Mucosa of rectum (tissue), 2 donors: ENCODE measurements around the gene ATP5F1D.

ENCODE experiments used
- H3K27ac ChIP-seq, 2 donors: one replicate each; pipeline ENCODE4 v1.7.0; 2013; ENCODE audit warnings: inconsistent platforms in 2 of 2, low read depth in 2 of 2, low read length in 2 of 2
- H3K27me3 ChIP-seq, 2 donors: one replicate each; pipeline ENCODE4 v1.7.0; 2013; ENCODE audit warnings: low read length in 2 of 2; ENCODE audit not compliant: control insufficient read depth in 2 of 2, insufficient read depth in 2 of 2
- H3K36me3 ChIP-seq, 2 donors: one replicate each; pipeline ENCODE4 v1.7.0; 2013; ENCODE audit warnings: low read length in 2 of 2; ENCODE audit not compliant: control insufficient read depth in 2 of 2, insufficient read depth in 2 of 2
- H3K4me1 ChIP-seq, 2 donors: one replicate each; pipeline ENCODE4 v1.7.0; 2013; ENCODE audit warnings: low read length in 2 of 2, mild to moderate bottlenecking in 1 of 2; ENCODE audit not compliant: control insufficient read depth in 2 of 2, insufficient read depth in 2 of 2
- H3K4me3 ChIP-seq, 2 donors: one replicate each; pipeline ENCODE4 v1.7.0; 2013; ENCODE audit warnings: low read length in 2 of 2
- H3K9ac ChIP-seq, 2 donors: one replicate each; pipeline ENCODE4 v1.7.0; 2013; ENCODE audit warnings: low read length in 2 of 2, low read depth in 1 of 2, mild to moderate bottlenecking in 1 of 2
- H3K9me3 ChIP-seq, 2 donors: one replicate each; pipeline ENCODE4 v1.7.0; 2013; ENCODE audit warnings: low read length in 2 of 2; ENCODE audit not compliant: control insufficient read depth in 2 of 2
- donor health status: healthy.
- donor health status: Normal muscosa, but diverticular disease.

ATP5F1D gene

DNA sequence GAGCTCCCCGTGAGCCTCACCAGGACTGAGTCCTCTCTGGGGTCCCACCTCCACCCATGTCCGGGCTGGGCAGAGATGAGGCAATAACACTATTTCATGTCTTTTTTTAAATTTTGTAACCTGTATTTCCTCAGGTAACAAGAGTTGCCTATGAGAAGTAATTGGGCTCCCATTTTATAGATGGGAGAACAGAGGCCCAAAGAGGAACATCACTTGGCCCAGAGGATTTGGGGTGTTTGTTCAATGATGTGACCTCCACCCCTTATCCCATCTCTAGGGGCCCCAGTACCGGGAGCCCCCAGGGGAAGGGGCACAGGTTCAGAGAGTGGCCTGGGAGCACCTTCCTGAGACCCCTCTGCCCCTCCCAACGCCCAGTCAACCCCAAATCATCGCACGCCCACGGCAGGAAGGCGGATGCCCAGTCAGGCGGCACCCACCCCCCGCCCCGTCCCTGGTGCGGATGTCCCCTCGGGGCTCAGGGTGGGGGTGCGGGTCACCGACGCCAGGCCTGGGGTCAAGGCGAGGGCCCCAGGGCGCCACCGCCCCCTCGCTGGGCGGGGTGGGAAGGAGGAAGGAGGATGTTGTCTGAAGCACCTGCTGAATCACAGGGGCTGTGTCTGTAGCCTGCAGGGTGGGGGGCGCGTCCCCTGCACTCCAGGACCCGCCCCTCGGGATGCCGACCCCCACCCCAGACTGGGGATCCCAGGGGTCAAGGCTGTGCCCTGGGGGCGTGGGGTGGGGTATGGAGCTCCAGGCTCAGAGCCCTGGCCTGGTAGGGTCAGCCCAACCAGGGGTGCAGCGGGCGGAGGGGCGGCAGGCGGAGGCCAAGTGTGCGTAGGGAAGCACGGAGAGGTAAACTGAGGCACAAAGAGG, 18.6 kb downstream of the ATP5F1D start:
- Histone ChIP-seq H3K9ac (peak overlapping the region; percentile 86), H3K4me3 (peak overlapping the region; percentile 57 to 64), H3K4me1 (peaks cover 63 to 73% of the 10 kb centered on the region in 2 donors), H3K27me3 (no peaks in the 10 kb centered on the region), H3K9me3 (no peaks in the 10 kb centered on the region), H3K27ac (peak overlapping the region; percentile 99 to 100), H3K36me3 (peaks cover 20 to 24% of the 10 kb centered on the region in 2 donors)

GRCh38 chr19:1260749-1261537, 19.4 kb downstream of the ATP5F1D start:
- Histone ChIP-seq H3K4me3 (peak overlapping the region; percentile 75 to 81), H3K9ac (peak overlapping the region; percentile 89 to 90), H3K27me3 (no peaks in the 10 kb centered on the region), H3K9me3 (no peaks in the 10 kb centered on the region), H3K27ac (peak overlapping the region; percentile 99 to 100), H3K4me1 (peaks cover 64 to 72% of the 10 kb centered on the region in 2 donors), H3K36me3 (peaks cover 12 to 16% of the 10 kb centered on the region in 2 donors)

GRCh38 chr19:1261538-1261797, 19.9 kb downstream of the ATP5F1D start:
- Histone ChIP-seq H3K36me3 (peaks cover 11 to 12% of the 10 kb centered on the region in 2 donors), H3K9ac (peak overlapping the region; percentile 89 to 90), H3K9me3 (no peaks in the 10 kb centered on the region), H3K27ac (peak overlapping the region; percentile 99 to 100), H3K4me3 (peak overlapping the region; percentile 75 to 81), H3K27me3 (no peaks in the 10 kb centered on the region), H3K4me1 (peaks cover 69 to 74% of the 10 kb centered on the region in 2 donors)

DNA sequence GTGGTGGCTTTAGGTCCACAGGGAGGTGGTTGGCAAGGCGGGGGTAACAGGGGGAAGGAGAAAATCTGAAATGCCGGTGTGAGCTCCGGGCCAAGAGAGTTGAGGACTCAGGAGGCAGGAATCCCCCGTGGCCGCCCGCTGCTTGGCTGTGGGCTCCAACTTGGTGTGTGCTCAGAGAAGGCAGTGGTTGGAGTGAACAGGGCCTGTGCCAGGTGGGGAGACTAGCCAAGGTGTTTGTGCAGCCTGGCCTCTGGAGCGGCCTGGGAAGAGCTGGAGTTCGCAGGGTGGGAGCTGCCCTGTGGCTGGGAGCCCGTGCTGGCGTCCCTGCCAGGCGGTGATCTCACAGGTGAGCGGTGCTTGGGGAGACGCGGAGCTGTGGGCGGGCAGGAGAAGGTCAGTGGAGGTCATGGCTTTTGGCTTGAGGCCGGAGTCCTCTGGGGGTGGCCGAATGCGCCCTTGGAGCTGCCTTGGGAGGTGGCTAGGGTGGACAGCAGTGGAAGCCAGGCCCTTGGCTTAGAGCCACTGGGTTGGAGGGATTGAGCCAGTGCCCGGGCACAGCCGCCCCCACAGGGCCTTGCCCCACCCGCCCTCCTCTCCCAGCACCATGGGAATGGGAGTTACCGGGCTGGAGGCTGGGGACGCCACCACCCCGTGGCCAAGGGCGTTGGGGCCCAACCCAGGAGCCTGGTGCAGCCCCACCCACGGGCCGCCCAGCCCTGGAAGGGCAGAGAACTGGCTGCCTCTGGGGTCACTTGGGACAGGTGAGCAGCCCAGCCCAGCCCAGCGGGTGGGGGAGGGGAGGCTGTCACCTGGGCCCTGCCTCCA, 20.5 kb downstream of the ATP5F1D start:
- Histone ChIP-seq H3K9me3 (no peaks in the 10 kb centered on the region), H3K36me3 (peaks cover 5 to 7% of the 10 kb centered on the region in 2 donors), H3K4me3 (peak overlapping the region; percentile 75 to 81), H3K9ac (peak overlapping the region; percentile 89 to 90), H3K27me3 (no peaks in the 10 kb centered on the region), H3K4me1 (peaks cover 66 to 71% of the 10 kb centered on the region in 2 donors), H3K27ac (peak overlapping the region; percentile 99 to 100)

GRCh38 chr19:1262623-1263123, 21.1 kb downstream of the ATP5F1D start:
- no peaks in the 10 kb centered on the region for H3K9me3 ChIP-seq
- H3K9ac ChIP-seq: peak overlapping the region; percentile 65 to 89
- peak overlapping the region; percentile 99 to 100 for H3K27ac ChIP-seq
- H3K4me1 ChIP-seq: peaks cover 69 to 74% of the 10 kb centered on the region in 2 donors
- H3K27me3 ChIP-seq: no peaks in the 10 kb centered on the region
- H3K36me3 ChIP-seq: peaks cover 2 to 3% of the 10 kb centered on the region in 2 donors
- peak overlapping the region; percentile 37 to 57 for H3K4me3 ChIP-seq

- Histone ChIP-seq H3K4me3 (peak overlapping the region in 1 of 2 donors; percentile 37), H3K27me3 (no peaks in the 10 kb centered on the region), H3K4me1 (peaks cover 70 to 74% of the 10 kb centered on the region in 2 donors), H3K9ac (peak overlapping the region; percentile 65 to 89), H3K36me3 (no peaks in the 10 kb centered on the region), H3K9me3 (no peaks in the 10 kb centered on the region), H3K27ac (peak overlapping the region; percentile 99 to 100)
These were observed 21.6 kb downstream of the ATP5F1D start for GRCh38 chr19:1263188-1263587.

GRCh38 chr19:1264801-1265614, 23.5 kb downstream of the ATP5F1D start:
- Histone ChIP-seq H3K9me3 (no peaks in the 10 kb centered on the region), H3K9ac (peak overlapping the region in 1 of 2 donors; percentile 53), H3K36me3 (no peaks in the 10 kb centered on the region), H3K27ac (peak overlapping the region; percentile 84 to 89), H3K4me3 (peak overlapping the region in 1 of 2 donors; percentile 33), H3K4me1 (peaks cover 67 to 69% of the 10 kb centered on the region in 2 donors), H3K27me3 (no peaks in the 10 kb centered on the region)

- H3K27ac ChIP-seq: peak overlapping the region; percentile 89 to 93
- H3K27me3 ChIP-seq: no peaks in the 10 kb centered on the region
- peak overlapping the region; percentile 61 to 66 for H3K4me3 ChIP-seq
- peak overlapping the region; percentile 72 to 74 for H3K9ac ChIP-seq
- peaks cover 0 to 4% of the 10 kb centered on the region in 2 donors for H3K36me3 ChIP-seq
- H3K9me3 ChIP-seq: no peaks in the 10 kb centered on the region
- peaks cover 67 to 69% of the 10 kb centered on the region in 2 donors for H3K4me1 ChIP-seq
These were observed 24.1 kb downstream of the ATP5F1D start for GRCh38 chr19:1265615-1266128.
